H1 (cell line): ENCODE measurements around the gene MTNR1A.

Experiments used
- ASH2L ChIP-seq: fragments of 200-600, 300-600 bp; sonication (generic); IDR thresholded peaks from one replicate; pipeline ENCODE4 v1.7.1; 2017; ENCODE audit warnings: low read length
- CEBPB ChIP-seq: IDR thresholded peaks from 2 replicates; pipeline ENCODE4 v1.6.1; 2012; ENCODE audit warnings: low read depth, low read length
- EP300 ChIP-seq, 2 experiments: IDR thresholded peaks; 1 replicate in 1 of 2; 2 replicates in 1 of 2; pipeline ENCODE4 v1.6.1; 2011 to 2012; ENCODE audit warnings: low read depth in 2 of 2, low read length in 2 of 2, mild to moderate bottlenecking in 2 of 2, borderline replicate concordance in 1 of 2, inconsistent platforms in 1 of 2, moderate library complexity in 1 of 2
- FOSL1 ChIP-seq: IDR thresholded peaks from 2 replicates; pipeline ENCODE4 v1.6.1; 2011; ENCODE audit warnings: mild to moderate bottlenecking, low read depth, low read length, moderate library complexity; ENCODE audit not compliant: insufficient read depth
- NRF1 ChIP-seq: IDR thresholded peaks from 2 replicates; pipeline ENCODE4 v1.6.1; 2011; ENCODE audit warnings: mild to moderate bottlenecking, low read depth, low read length, improper control_type of control experiment
- POLR2A ChIP-seq, 2 experiments: IDR thresholded peaks; 1 replicate in 1 of 2; 2 replicates in 1 of 2; pipeline ENCODE4 v1.6.1; 2011; ENCODE audit warnings: low read depth in 2 of 2, low read length in 2 of 2, mild to moderate bottlenecking in 2 of 2; ENCODE audit errors: control extremely low read depth in 1 of 2
- SUZ12 ChIP-seq: fragments of 200-600 bp; sonication (generic); IDR thresholded peaks from 2 replicates; pipeline ENCODE4 v1.6.1; 2012; ENCODE audit warnings: mild to moderate bottlenecking, inconsistent platforms, low read length, moderate library complexity, mixed read lengths
- TF ChIP-seq, protein P1 (sequence below), 3 experiments: IDR thresholded peaks; 1 replicate in 2 of 3; 2 replicates in 1 of 3; pipeline versions ENCODE4 v1.5.1 to v1.6.1; 2011; ENCODE audit warnings: low read length in 3 of 3, mild to moderate bottlenecking in 3 of 3, inconsistent platforms in 2 of 3, low read depth in 1 of 3, moderate library complexity in 1 of 3; ENCODE audit not compliant: insufficient read depth in 1 of 3; ENCODE audit errors: control extremely low read depth in 1 of 3
- TF ChIP-seq, protein P2 (sequence below): IDR thresholded peaks from 2 replicates; pipeline ENCODE4 v1.6.1; 2011; ENCODE audit warnings: low read depth, mild to moderate bottlenecking, low read length; ENCODE audit not compliant: insufficient read depth

- TF ChIP-seq, protein P1, sequence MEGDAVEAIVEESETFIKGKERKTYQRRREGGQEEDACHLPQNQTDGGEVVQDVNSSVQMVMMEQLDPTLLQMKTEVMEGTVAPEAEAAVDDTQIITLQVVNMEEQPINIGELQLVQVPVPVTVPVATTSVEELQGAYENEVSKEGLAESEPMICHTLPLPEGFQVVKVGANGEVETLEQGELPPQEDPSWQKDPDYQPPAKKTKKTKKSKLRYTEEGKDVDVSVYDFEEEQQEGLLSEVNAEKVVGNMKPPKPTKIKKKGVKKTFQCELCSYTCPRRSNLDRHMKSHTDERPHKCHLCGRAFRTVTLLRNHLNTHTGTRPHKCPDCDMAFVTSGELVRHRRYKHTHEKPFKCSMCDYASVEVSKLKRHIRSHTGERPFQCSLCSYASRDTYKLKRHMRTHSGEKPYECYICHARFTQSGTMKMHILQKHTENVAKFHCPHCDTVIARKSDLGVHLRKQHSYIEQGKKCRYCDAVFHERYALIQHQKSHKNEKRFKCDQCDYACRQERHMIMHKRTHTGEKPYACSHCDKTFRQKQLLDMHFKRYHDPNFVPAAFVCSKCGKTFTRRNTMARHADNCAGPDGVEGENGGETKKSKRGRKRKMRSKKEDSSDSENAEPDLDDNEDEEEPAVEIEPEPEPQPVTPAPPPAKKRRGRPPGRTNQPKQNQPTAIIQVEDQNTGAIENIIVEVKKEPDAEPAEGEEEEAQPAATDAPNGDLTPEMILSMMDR (IDR thresholded peaks at IDR 0.05; ENCODE audit: control extremely low read depth in 1 of 3, insufficient read depth in 1 of 3, low read depth in 1 of 3, low read length in 3 of 3), result no peak
- TF ChIP-seq, protein P2, sequence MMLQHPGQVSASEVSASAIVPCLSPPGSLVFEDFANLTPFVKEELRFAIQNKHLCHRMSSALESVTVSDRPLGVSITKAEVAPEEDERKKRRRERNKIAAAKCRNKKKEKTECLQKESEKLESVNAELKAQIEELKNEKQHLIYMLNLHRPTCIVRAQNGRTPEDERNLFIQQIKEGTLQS, result no peak
- TF ChIP-seq ASH2L (no peak), SUZ12 (no peak), POLR2A (IDR thresholded peaks at IDR 0.05; ENCODE audit: control extremely low read depth in 1 of 2, low read depth in 2 of 2, low read length in 2 of 2) (no peak), FOSL1 (no peak), CEBPB (no peak), NRF1 (no peak), EP300 (IDR thresholded peaks at IDR 0.05; ENCODE audit: borderline replicate concordance in 1 of 2, low read depth in 2 of 2, low read length in 2 of 2) (no peak)
Observed at GRCh38 chr4:186487726-186488125, 67.6 kb downstream of the MTNR1A start.
